H1 (cell line): ENCODE data around the gene CCDC12.

Experiments used
- CHD2 ChIP-seq: IDR thresholded peaks from 2 replicates; pipeline ENCODE4 v1.6.1; 2012; ENCODE audit warnings: low read length, improper control_type of control experiment
- CTCF ChIP-seq, 3 experiments: IDR thresholded peaks; 1 replicate in 2 of 3; 2 replicates in 1 of 3; pipeline versions ENCODE4 v1.5.1 to v1.6.1; 2011; ENCODE audit warnings: low read length in 3 of 3, mild to moderate bottlenecking in 3 of 3, inconsistent platforms in 2 of 3, low read depth in 1 of 3, moderate library complexity in 1 of 3; ENCODE audit not compliant: insufficient read depth in 1 of 3; ENCODE audit errors: control extremely low read depth in 1 of 3
- EGR1 ChIP-seq: IDR thresholded peaks from 2 replicates; pipeline ENCODE4 v1.6.1; 2011; ENCODE audit warnings: low read depth, low read length, borderline replicate concordance
- GABPA ChIP-seq: IDR thresholded peaks from 2 replicates; pipeline ENCODE4 v1.6.1; 2011; ENCODE audit warnings: mild to moderate bottlenecking, low read length, moderate library complexity, borderline replicate concordance; ENCODE audit not compliant: insufficient read depth
- NANOG ChIP-seq: IDR thresholded peaks from 2 replicates; pipeline ENCODE4 v1.6.1; 2011; ENCODE audit warnings: low read length, low read depth, mild to moderate bottlenecking, inconsistent platforms; ENCODE audit not compliant: insufficient read depth, poor library complexity, severe bottlenecking
- POLR2A ChIP-seq, 2 experiments: IDR thresholded peaks; 1 replicate in 1 of 2; 2 replicates in 1 of 2; pipeline ENCODE4 v1.6.1; 2011; ENCODE audit warnings: low read depth in 2 of 2, low read length in 2 of 2, mild to moderate bottlenecking in 2 of 2; ENCODE audit errors: control extremely low read depth in 1 of 2
- SUZ12 ChIP-seq: fragments of 200-600 bp; sonication (generic); IDR thresholded peaks from 2 replicates; pipeline ENCODE4 v1.6.1; 2012; ENCODE audit warnings: mild to moderate bottlenecking, inconsistent platforms, low read length, moderate library complexity, mixed read lengths
- TAF7 ChIP-seq: optimal IDR thresholded peaks from 2 replicates; pipeline ENCODE3; 2011; ENCODE audit warnings: low read depth, mild to moderate bottlenecking, inconsistent platforms, low read length, moderate library complexity, borderline replicate concordance
- ZNF274 ChIP-seq: IDR thresholded peaks from 2 replicates; pipeline ENCODE4 v1.7.0; 2012; ENCODE audit warnings: low read length, borderline replicate concordance; ENCODE audit errors: extremely low read depth

GRCh38 chr3:46897031-46897430 is 79.5 kb downstream of the CCDC12 start:
- TF ChIP-seq CTCF (IDR thresholded peaks at IDR 0.05; ENCODE audit: control extremely low read depth in 1 of 3, insufficient read depth in 1 of 3, low read depth in 1 of 3, low read length in 3 of 3) = no peak
- no peak for TF ChIP-seq CHD2
- no peak for TF ChIP-seq NANOG
- no peak for TF ChIP-seq POLR2A (IDR thresholded peaks at IDR 0.05; ENCODE audit: control extremely low read depth in 1 of 2, low read depth in 2 of 2, low read length in 2 of 2)
- no peak for TF ChIP-seq ZNF274
- no peak for TF ChIP-seq TAF7
- no peak for TF ChIP-seq SUZ12
- TF ChIP-seq GABPA = no peak
- TF ChIP-seq EGR1 = no peak
